ENCODE measurements around the gene STUB1.

The STUB1 gene

GRCh38 chr16:725463-726187, 45.4 kb downstream of the STUB1 start:
- DNase-seq (ENCODE audit: low spot score) = no peak

GRCh38 chr16:726188-726437, 45.9 kb downstream of the STUB1 start:
- DNase-seq (ENCODE audit: low spot score) = no peak

GRCh38 chr16:726438-727290, 46.5 kb downstream of the STUB1 start, which contains the start of the genes CCDC78 and HAGHL:
TSS of gene CCDC78 (minus strand) at chr16:726443. CDS start at chr16:726367, 76 bp downstream.
TSS of gene HAGHL (plus strand) at chr16:727106. CDS start at chr16:727510, 404 bp downstream.
- peak; percentile 41 for DNase-seq (ENCODE audit: low spot score)

- no peak for DNase-seq (ENCODE audit: low spot score)
Measured at GRCh38 chr16:727291-727977, 47.2 kb downstream of the STUB1 start.

GRCh38 chr16:728131-728889, 48.1 kb downstream of the STUB1 start:
- DNase-seq (ENCODE audit: low spot score) = peak; percentile 56

GRCh38 chr16:728890-729744, 48.9 kb downstream of the STUB1 start:
- DNase-seq (ENCODE audit: low spot score) = no peak

- no peak for DNase-seq (ENCODE audit: low spot score)
Measured at GRCh38 chr16:729768-730665, 49.8 kb downstream of the STUB1 start.

GRCh38 chr16:730666-731509, 50.7 kb downstream of the STUB1 start:
- no peak for DNase-seq (ENCODE audit: low spot score)

- DNase-seq (ENCODE audit: low spot score) = no peak
Measured at GRCh38 chr16:732332-732731, 52.1 kb downstream of the STUB1 start.
